Measurements from ENCODE around the gene RAB39B.

The RAB39B gene

DNA sequence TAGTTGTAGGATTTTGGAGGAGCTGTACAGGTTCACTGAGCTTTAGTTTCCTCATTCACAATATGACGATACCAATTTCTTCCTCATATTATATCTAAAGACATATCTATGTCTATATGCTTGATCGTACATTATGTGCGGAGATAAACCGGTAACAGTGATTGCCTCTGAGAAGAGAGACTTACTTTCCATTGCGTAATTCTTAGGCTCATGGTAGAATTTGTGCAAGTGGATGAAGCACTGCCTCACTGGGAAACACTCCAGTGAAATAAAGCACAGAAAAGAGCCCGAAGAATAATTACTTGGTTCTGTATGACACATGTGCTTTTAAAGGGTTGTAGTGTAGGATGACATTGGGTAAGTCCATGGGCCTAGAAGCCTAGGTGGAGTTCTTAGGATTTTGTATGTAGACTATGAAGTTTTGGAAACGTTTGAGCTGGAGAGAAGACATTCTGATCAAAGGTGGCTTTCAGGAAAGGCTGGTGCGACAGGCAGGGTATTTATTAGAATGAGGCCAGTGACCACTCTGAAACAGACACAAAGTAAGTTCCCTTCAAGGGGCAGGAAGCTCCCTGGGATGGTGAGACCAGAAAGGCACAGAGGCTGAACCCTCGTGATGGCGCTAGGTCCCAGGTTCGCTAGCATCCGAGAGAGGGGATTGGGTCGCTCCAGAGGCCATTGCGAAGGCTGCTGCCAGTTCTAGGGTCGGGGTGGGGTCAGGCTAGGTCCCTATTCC is 48.7 kb downstream of the RAB39B start:
- no peak for DNase-seq

DNA sequence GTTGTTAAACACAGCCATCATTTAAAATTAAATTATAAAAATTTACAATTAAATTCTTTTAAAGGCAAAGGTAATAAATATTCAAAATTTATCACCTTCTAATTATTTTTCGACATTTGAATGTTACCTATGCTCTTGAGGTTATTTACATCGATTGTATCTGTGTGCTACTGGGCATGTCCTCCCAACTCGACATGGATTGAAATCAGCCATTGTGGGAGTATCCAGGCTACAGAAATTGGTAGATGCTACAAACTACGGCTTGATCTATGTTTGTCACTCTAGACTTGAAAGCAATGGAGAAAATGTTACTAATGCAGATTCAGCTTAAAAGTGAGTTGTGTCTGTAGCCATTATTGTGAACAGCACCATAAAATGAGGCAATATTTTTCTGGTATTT is 50.6 kb downstream of the RAB39B start:
- no peak for DNase-seq

- no peak for DNase-seq
Measured at GRCh38 chrX:155211208-155211607, 53.1 kb downstream of the RAB39B start.

Data from DMS79 (cell line).